Endometrium (tissue), 2 donors: ENCODE measurements around the gene INPP1.

Source experiments
- FAIRE-seq: peaks from 2 replicates; lab custom pipeline; 2012; peaks lifted over from hg19 to GRCh38; lab: Jason Lieb, UNC
- donor health status: control.
- donor health status: control.

Gene INPP1

GRCh38 chr2:190408538-190409271 lies 65.3 kb downstream of the INPP1 start:
- FAIRE-seq, result no peak

- FAIRE-seq, result no peak
These were observed 66.2 kb downstream of the INPP1 start for GRCh38 chr2:190409616-190410015.

- FAIRE-seq, result no peak
These were observed 66.8 kb downstream of the INPP1 start for GRCh38 chr2:190410166-190410565.

- FAIRE-seq, result no peak
These were observed 69.6 kb downstream of the INPP1 start for GRCh38 chr2:190412966-190413365.

GRCh38 chr2:190413421-190413820 lies 70.0 kb downstream of the INPP1 start:
- no peak for FAIRE-seq

GRCh38 chr2:190415251-190415650 lies 71.9 kb downstream of the INPP1 start:
- no peak for FAIRE-seq

- no peak for FAIRE-seq
These were observed 72.7 kb downstream of the INPP1 start for GRCh38 chr2:190415794-190416775.

- FAIRE-seq, result no peak
These were observed 73.9 kb downstream of the INPP1 start for GRCh38 chr2:190417045-190417842.

GRCh38 chr2:190418727-190419126 lies 75.3 kb downstream of the INPP1 start:
- FAIRE-seq, result no peak

GRCh38 chr2:190420801-190421200 lies 77.4 kb downstream of the INPP1 start:
- no peak for FAIRE-seq
